ENCODE measurements around the gene SMARCB1. TPM values are rescaled to one million over a fixed set of nuclear protein-coding genes. Genes with fewer than 3 reads are reported as not detected.

Gene SMARCB1
- total RNA-seq, 4 donors from 2014 or later: 37.8 to 61.0 (median 47.7) TPM

DNA sequence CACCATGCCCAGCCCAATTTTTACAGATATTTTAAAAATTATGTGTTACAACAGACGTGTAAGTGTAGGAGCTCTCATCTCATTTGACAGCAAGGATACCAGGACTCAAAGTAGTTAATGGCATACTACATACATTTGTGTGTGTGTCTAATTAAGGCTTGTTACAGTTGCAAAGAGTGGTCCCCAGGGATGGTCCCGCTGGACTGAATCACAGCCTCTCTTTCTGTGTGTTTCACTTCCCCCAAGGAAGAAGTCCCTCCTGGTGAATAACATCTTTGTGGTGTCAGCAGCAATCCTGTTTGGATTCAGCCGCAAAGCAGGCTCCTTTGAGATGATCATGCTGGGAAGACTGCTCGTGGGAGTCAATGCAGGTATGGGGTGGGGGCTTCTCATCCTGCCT is 88.1 kb downstream of the SMARCB1 start:
- TF ChIP-seq POLR2A (IDR thresholded peaks at IDR 0.05) (no peak), CTCF (IDR thresholded peaks at IDR 0.05) (no peak)
- intact Hi-C loops (cut with DNase I): no loop called here
- H3K27ac ChIP-seq: no peak overlapping the region
- no peaks in the 10 kb centered on the region for H3K4me1 ChIP-seq
- WGBS, 2 donors: 75 to 85% methylated on average over 4 of the region's 4 CpGs
- H3K36me3 ChIP-seq: peaks cover 0 to 30% (median 0%) of the 10 kb centered on the region in 3 donors
- no peaks in the 10 kb centered on the region for H3K9me3 ChIP-seq
- H3K27me3 ChIP-seq: no peaks in the 10 kb centered on the region
- no peak for DNase-seq
- H3K4me3 ChIP-seq: no peak overlapping the region

DNA sequence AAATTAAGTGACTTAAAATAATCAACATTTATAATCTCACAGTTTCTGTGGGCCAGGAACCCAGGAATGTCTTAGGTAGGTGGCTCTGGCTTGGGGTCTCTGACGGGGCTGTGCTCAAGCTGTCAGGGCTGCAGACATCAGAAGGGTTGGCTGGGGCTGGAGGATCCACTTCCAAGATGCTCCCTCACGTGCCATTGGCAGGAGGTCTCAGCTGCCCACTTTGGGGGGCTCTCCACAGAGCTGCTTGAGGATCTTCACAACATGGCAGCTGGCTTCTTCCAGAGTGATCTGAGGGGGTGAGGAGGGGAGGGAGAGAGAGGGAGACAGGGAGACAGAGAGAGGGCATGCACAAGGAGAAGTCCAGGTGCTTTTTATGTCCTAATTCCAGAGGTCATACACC is 89.0 kb downstream of the SMARCB1 start:
- no peak overlapping the region for H3K4me3 ChIP-seq
- H3K27me3 ChIP-seq: no peaks in the 10 kb centered on the region
- H3K4me1 ChIP-seq: no peaks in the 10 kb centered on the region
- WGBS, 2 donors: 67 to 100% methylated on average over 1 of the region's 2 CpGs
- no peak for DNase-seq
- TF ChIP-seq CTCF (IDR thresholded peaks at IDR 0.05) (no peak), POLR2A (IDR thresholded peaks at IDR 0.05) (no peak)
- H3K36me3 ChIP-seq: peaks cover 0 to 26% (median 0%) of the 10 kb centered on the region in 3 donors
- no peak overlapping the region for H3K27ac ChIP-seq
- intact Hi-C loops (cut with DNase I): no loop called here
- no peaks in the 10 kb centered on the region for H3K9me3 ChIP-seq

- no peak for DNase-seq
- H3K4me3 ChIP-seq: no peak overlapping the region
- H3K4me1 ChIP-seq: no peaks in the 10 kb centered on the region
- WGBS, 2 donors: 94 to 95% methylated on average over 5 of the region's 8 CpGs
- H3K27ac ChIP-seq: no peak overlapping the region
- intact Hi-C loops (cut with DNase I): no loop called here
- TF ChIP-seq POLR2A (IDR thresholded peaks at IDR 0.05) (no peak), CTCF (IDR thresholded peaks at IDR 0.05) (no peak)
- H3K36me3 ChIP-seq: peaks cover 0 to 28% (median 0%) of the 10 kb centered on the region in 3 donors
- no peaks in the 10 kb centered on the region for H3K9me3 ChIP-seq
- H3K27me3 ChIP-seq: no peaks in the 10 kb centered on the region
These were observed 90.8 kb downstream of the SMARCB1 start for GRCh38 chr22:23877566-23877965.

DNA sequence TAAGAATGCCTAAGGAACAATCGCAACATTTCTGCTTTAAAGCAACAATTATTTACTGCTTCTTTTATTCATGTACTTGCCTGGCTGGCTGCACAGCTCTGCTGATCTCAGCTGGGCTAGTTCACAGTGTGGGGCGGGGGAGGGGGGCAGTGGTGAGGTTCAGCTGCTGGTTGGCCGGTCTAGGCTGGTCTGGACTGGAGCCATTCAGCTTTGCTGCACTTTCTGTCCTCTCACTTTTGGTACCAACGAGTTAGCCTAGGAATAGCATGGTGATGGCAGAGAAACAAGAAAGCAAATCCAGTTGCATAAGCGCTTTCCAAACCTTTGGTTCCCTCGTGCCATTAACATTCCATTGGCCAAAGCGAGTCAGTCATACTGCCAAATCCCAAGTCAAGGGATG is 91.5 kb downstream of the SMARCB1 start:
- no peaks in the 10 kb centered on the region for H3K9me3 ChIP-seq
- intact Hi-C loops (cut with DNase I): no loop called here
- no peaks in the 10 kb centered on the region for H3K27me3 ChIP-seq
- DNase-seq: no peak
- H3K4me3 ChIP-seq: no peak overlapping the region
- 87 to 94% methylated on average over 5 to 7 of the region's 7 CpGs for WGBS, 2 donors
- TF ChIP-seq POLR2A (IDR thresholded peaks at IDR 0.05): no peak
- no peak for TF ChIP-seq CTCF (IDR thresholded peaks at IDR 0.05)
- H3K4me1 ChIP-seq: no peaks in the 10 kb centered on the region
- no peak overlapping the region for H3K27ac ChIP-seq
- H3K36me3 ChIP-seq: peaks cover 0 to 32% (median 0%) of the 10 kb centered on the region in 3 donors

GRCh38 chr22:23882370-23882769 is 95.6 kb downstream of the SMARCB1 start:
- peaks cover 0 to 17% (median 0%) of the 10 kb centered on the region in 3 donors for H3K36me3 ChIP-seq
- no peak for DNase-seq
- WGBS, 2 donors: 63 to 74% methylated on average over 6 to 11 of the region's 20 CpGs
- H3K27ac ChIP-seq: no peak overlapping the region
- H3K4me1 ChIP-seq: no peaks in the 10 kb centered on the region
- H3K4me3 ChIP-seq: no peak overlapping the region
- intact Hi-C loops (cut with DNase I): no loop called here
- H3K27me3 ChIP-seq: no peaks in the 10 kb centered on the region
- no peaks in the 10 kb centered on the region for H3K9me3 ChIP-seq
- no peak for TF ChIP-seq CTCF (IDR thresholded peaks at IDR 0.05)
